GM21367 (cell line): Measurements from ENCODE around the gene POLR2A.
"Not testable (repeated sequence)": the region's sequence is repeated elsewhere in the genome, so short reads cannot be mapped to it uniquely, and the experiment has no call there.

ENCODE experiments used
- ATAC-seq: cut with Tn5 transposase; IDR thresholded peaks from one replicate; pipeline ENCODE4 v1.9.1; 2021; ENCODE audit not compliant: unreplicated experiment

The POLR2A gene

DNA sequence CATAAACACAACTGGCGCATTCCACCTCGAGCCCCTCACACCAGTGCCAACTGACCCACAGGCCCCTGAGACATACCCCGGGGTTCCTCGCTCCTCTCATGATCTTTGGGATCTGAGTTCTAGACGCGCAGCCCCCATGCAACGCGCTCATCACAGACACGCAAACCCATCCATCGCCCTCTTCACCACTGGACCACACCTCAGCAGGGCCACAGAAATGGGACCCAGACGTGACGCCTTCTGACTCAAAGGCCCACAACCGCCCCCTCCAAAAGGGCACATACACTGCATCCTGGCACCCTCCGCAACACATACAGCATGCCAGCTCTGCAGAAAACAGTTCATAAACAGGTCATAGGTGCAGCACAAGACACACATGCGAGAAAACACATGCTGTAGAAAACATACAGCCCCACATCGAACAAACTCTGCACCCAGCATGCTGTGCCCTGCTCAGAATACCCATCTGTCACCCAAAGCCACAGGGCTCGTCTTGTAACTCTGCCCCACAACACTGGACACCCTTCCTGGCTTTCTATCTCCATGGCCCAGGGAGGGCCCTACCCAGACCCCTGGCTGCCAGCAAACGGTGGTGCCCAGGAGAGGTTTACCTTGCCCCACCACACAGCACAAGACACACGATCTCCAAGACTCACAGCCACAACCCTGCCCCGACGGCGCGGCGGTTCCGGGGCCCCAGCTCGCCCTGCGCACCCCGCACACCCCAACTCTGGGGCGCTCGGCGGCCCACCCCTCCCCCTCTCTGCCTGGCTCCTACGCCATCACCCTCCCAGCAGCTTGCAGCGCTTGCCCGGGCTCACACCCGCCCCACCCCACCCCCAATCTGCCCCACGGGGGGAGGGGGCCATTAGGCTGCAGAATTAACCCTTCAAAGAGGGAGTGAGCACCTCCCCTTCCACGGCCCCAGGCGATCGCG, 5.6 kb upstream of the POLR2A start:
- ATAC-seq = no peak

DNA sequence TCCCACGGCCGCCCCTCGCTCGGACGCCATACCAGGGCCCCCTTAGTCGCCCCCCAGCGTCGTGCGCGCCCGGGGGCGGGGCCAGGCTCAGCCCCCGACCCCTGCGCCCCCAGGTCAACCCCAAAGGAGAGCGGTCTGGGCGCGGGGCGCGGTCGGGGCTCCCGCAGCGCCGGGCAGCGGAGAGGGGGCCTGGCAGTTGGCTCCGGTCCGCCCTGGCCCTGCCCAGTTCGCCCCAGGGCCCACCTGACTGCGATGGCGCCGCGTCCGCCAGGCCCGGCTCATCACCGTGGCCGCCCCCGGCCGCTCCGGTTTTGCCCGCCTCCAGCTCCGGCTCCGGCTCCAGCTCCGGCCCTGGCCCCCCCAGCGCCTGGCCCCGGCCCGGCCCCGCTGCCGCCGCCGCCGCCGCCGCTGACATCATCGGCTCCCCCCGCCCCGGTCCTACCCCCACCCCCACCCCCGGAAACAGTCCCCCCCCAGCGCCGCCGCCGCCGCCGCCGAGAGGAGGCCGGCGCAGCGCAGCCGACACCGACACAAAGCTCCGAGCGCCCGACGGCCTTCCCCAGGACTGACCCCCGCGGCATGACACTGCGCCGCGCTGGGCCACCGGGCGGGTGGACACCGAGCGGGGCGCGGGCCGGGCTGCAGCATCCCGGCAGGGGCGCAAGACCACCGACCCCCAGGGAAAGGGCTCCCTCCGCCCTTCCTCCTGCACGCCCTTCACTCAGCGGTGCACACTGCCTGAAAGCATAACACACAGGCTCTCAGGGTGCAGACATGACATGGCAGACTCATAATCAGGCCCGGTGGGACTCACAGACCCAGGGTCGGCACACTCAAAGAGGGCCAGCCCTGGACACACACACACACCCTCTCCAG, 4.7 kb upstream of the POLR2A start, which contains the start of gene ZBTB4:
Gene ZBTB4, minus strand, starts transcription at position 419 of the 876 bp plus-strand sequence. CDS start 12,830 bp downstream, outside the sequence.
- ATAC-seq = no peak

- no peak for ATAC-seq
Observed at GRCh38 chr17:7480089-7480384, 4.1 kb upstream of the POLR2A start.

GRCh38 chr17:7481275-7481674, 2.9 kb upstream of the POLR2A start, which contains the start of gene SLC35G6:
Gene SLC35G6, plus strand, starts transcription at chr17:7481446. Its CDS starts 71 bp downstream, at chr17:7481517.
- not testable (repeated sequence) for ATAC-seq

DNA sequence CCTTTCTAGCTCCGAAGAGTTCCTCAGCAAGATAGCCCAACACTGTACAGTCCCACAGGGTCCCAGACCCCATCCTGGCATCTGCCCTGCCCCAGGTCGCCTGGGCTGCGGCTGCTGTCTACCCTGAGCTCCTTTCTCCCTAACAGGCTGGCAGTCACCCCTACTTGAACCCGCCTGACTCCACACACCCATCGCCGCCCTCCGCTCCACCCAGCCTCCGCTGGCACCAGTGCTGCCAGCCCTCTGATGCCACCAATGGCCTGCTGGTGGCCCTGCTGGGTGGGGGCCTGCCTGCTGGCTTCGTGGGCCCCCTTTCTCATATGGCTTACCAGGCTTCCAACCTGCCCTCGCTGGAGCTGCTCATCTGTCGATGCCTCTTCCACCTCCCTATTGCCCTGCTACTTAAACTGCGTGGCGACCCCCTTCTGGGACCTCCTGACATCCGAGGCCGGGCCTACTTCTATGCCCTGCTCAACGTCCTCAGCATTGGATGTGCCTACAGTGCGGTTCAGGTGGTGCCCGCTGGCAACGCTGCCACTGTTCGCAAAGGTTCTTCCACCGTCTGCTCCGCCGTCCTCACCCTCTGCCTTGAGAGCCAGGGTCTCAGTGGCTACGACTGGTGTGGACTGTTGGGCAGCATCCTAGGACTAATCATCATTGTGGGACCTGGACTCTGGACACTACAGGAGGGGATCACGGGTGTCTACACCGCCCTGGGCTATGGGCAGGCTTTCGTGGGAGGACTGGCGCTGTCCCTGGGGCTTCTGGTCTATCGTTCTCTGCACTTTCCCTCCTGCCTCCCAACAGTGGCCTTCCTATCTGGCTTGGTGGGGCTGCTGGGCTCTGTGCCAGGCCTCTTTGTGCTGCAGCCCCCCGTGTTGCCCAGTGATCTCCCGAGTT, 2.1 kb upstream of the POLR2A start:
- not testable (repeated sequence) for ATAC-seq

DNA sequence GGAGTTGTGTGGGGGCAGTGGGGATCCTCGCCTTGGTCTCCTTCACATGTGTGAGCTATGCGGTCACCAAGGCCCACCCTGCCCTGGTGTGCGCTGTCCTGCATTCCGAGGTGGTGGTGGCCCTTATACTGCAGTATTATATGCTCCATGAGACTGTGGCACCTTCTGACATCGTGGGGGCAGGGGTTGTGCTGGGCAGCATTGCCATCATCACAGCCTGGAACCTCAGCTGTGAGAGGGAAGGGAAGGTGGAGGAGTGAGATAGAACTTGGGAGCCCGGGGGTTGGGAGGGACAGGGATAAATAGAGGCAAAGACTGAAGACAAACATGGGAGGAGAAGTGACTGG, 1.5 kb upstream of the POLR2A start:
- not testable (repeated sequence) for ATAC-seq

- peak; percentile 30 for ATAC-seq
Observed at GRCh38 chr17:7483255-7484066, 705 bp upstream of the POLR2A start.

- no peak for ATAC-seq
Observed at GRCh38 chr17:7484919-7485377, 782 bp downstream of the POLR2A start.

DNA sequence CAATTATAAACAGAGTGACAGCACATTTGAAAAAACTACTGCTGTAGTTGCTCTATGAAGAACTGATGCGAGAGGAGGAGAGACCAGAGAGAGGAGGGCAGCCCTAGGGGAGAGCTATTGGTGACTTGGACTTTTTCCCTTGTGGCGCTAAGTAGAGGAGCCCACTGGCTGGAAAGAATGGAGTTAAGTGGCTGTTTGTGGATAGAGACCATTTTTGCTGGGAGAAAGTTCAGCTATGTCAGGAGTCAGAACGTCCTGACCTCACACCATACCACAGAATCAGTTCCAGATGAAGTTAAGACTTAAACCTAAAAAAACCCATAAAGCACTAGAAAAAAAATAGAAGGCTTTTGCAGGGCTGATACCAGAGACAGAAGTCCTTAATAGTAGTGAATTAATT, 2.0 kb downstream of the POLR2A start:
- ATAC-seq = no peak

DNA sequence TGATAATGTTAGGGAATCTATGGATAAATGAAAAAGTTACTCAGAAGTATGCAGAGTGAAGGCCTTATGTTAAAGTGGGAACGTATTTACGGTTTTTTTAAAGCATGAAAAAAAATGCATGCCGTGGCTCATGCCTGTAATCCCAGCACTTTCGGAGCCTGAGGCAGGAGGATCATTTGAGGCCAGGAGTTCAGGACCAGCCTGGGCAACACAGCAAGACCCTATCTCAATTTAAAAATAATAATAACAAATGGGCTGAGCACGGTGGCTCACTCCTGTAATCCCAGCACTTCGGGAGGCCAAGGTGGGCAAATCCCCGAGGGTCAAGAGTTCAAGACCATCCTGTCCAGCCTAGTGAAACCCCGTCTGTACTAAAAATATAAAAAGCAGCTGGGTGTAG, 6.0 kb downstream of the POLR2A start:
- no peak for ATAC-seq

GRCh38 chr17:7491583-7491982, 7.4 kb downstream of the POLR2A start:
- ATAC-seq = no peak

DNA sequence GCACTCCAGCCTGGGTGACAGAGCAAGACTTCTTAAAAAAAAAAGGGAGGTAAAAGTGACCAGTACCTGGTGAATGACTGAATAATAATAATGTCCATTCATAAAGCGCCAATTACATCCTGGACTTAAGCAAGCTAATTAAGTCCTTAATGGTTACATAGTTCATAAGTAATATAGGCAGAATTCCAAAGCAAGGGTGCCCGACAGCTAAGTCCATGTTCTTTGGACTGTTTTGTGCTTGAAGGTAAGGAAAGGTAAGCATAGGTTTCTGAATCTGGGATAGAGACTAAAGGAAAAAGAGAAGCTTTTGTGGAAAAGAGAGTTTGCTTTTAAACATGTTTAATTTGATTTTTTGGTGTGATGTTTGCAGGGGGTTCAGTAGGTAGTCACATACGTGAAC, 9.8 kb downstream of the POLR2A start:
- no peak for ATAC-seq

DNA sequence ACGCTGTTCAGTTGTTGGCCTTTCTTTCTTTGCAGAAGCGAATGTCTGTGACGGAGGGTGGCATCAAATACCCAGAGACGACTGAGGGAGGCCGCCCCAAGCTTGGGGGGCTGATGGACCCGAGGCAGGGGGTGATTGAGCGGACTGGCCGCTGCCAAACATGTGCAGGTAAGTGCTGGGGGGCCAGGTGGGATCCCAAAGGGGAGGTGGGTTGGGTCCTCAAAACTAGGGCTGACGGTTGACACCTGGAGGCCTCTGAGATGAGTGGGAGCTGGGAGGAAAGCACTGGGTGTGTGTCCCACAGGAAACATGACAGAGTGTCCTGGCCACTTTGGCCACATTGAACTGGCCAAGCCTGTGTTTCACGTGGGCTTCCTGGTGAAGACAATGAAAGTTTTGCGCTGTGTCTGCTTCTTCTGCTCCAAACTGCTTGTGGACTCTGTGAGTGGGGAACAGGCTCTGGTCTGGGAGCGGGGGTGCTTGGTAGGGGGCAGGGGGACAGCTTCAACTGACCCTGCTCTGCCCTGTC, 11.8 kb downstream of the POLR2A start:
- no peak for ATAC-seq

DNA sequence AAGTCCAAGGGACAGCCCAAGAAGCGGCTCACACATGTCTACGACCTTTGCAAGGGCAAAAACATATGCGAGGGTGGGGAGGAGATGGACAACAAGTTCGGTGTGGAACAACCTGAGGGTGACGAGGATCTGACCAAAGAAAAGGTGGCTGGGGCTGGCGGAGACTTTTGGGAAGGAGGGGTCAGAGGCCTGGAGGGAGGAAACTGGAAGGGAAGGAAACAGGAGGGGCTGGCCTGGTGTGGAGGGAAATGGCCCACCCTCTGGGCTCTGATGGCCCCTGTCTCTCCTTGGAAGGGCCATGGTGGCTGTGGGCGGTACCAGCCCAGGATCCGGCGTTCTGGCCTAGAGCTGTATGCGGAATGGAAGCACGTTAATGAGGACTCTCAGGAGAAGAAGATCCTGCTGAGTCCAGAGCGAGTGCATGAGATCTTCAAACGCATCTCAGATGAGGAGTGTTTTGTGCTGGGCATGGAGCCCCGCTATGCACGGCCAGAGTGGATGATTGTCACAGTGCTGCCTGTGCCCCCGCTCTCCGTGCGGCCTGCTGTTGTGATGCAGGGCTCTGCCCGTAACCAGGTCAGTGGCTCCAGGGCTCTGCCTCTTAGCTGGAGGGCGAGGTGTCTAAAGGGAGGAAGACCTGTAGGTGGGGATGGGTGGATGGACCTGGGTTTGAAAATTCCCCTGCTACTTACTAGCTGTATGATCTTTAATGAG, 12.5 kb downstream of the POLR2A start:
- no peak for ATAC-seq

DNA sequence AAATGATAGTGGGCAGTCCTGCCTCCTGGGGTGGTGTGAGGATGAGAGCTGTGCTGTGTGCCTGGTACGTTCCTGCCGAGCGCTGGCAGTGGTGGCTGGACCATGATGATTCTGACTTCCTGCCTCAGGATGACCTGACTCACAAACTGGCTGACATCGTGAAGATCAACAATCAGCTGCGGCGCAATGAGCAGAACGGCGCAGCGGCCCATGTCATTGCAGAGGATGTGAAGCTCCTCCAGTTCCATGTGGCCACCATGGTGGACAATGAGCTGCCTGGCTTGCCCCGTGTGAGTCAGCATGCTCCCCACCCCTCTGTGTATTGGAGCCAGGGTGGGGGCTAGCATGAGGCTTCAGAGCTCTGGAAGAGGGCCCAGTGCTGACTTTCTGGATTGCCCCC, 13.1 kb downstream of the POLR2A start:
- ATAC-seq = no peak

DNA sequence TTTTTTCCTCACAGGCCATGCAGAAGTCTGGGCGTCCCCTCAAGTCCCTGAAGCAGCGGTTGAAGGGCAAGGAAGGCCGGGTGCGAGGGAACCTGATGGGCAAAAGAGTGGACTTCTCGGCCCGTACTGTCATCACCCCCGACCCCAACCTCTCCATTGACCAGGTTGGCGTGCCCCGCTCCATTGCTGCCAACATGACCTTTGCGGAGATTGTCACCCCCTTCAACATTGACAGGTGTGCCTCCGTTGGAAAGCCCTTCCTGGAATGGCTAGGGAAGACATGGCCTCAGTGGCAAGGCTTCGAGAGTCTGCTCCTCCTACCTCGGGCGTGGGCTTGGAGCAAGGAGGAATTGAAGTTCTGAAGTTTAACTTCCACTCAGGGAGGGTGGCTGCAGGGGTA, 13.5 kb downstream of the POLR2A start:
- no peak for ATAC-seq

DNA sequence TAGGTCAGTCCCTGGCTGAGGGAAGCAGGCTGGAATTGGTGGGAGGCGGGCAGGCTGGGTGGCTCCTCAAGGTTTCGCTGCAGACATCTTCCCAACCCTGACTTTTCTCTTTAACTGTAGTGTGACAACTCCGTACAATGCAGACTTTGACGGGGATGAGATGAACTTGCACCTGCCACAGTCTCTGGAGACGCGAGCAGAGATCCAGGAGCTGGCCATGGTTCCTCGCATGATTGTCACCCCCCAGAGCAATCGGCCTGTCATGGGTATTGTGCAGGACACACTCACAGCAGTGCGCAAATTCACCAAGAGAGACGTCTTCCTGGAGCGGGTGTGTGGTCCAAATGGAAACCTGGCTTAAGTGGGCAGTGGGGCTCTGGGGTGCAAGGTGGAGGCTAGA, 15.0 kb downstream of the POLR2A start:
- no peak for ATAC-seq

DNA sequence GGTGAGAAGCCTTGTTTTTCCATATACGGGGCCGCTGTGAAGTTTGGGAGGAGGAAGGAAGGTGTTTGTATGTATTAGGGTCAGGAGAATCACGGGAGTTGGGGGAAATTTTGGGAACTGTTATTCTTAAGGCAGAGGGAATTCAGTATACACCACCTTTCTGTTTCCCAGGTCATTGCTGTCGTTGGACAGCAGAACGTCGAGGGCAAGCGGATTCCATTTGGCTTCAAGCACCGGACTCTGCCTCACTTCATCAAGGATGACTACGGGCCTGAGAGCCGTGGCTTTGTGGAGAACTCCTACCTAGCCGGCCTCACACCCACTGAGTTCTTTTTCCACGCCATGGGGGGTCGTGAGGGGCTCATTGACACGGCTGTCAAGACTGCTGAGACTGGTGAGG, 17.6 kb downstream of the POLR2A start:
- no peak for ATAC-seq
